Neural progenitor cell (in vitro differentiated cells): ENCODE results near the gene SHISA3.

Experiments
- CTCF ChIP-seq: fragments of 200-600 bp; sonication (generic); IDR thresholded peaks from 2 replicates; pipeline ENCODE4 v1.5.1; 2017; ENCODE audit warnings: antibody characterized with exemption, mild to moderate bottlenecking
- EZH2phosphoT487 ChIP-seq: fragments of 200-600 bp; sonication (generic); IDR thresholded peaks from 2 replicates; pipeline ENCODE4 v1.6.1; 2017; ENCODE audit warnings: antibody characterized with exemption

GRCh38 chr4:42363614-42364013 is 33.7 kb upstream of the SHISA3 start:
- TF ChIP-seq CTCF (no peak), EZH2phosphoT487 (no peak)
